SK-N-MC (cell line): ENCODE results near the gene SYN1.
A peak's percentile ranks its signal among the peaks of the same experiment; 100 is the strongest.
"Not testable (repeated sequence)": the region's sequence is repeated elsewhere in the genome, so short reads cannot be mapped to it uniquely, and the experiment has no call there.

Source experiments
- DNase-seq: peaks from one replicate; pipeline ENCODE4 v3.0.0-alpha.2; 2011; ENCODE audit warnings: low read depth, low spot score
- H3K27ac ChIP-seq: fragments of 200-600 bp; sonication (generic); 2 replicates; pipeline ENCODE4 v1.5.1; 2016; ENCODE audit warnings: mixed run types
- H3K36me3 ChIP-seq: fragments of 200-600 bp; sonication (generic); 2 replicates; pipeline ENCODE4 v1.6.1; 2017; ENCODE audit warnings: antibody characterized with exemption, low read length, mixed read lengths; ENCODE audit not compliant: insufficient read depth
- H3K4me3 ChIP-seq: fragments of 200-600 bp; sonication (generic); 2 replicates; pipeline ENCODE4 v1.5.1; 2016
- H3K9ac ChIP-seq: fragments of 200-600 bp; sonication (generic); 2 replicates; pipeline ENCODE4 v1.8.0; 2017; ENCODE audit warnings: mixed run types, mixed read lengths; ENCODE audit not compliant: insufficient read length
- H3K9me3 ChIP-seq: fragments of 200-600 bp; sonication (generic); 2 replicates; pipeline ENCODE4 v1.6.1; 2017; ENCODE audit warnings: low read depth, mild to moderate bottlenecking, antibody characterized with exemption, low read length, moderate library complexity, mixed read lengths
- EZH2 ChIP-seq: fragments of 200-600 bp; sonication (generic); IDR thresholded peaks from one replicate; pipeline ENCODE4 v1.6.1; 2017; ENCODE audit warnings: antibody characterized with exemption
- FOXP2 ChIP-seq: optimal IDR thresholded peaks from 2 replicates; pipeline ENCODE3; 2011; ENCODE audit warnings: mild to moderate bottlenecking, moderate library complexity; ENCODE audit not compliant: insufficient read depth; ENCODE audit errors: extremely low read length, control extremely low read depth
- POLR2AphosphoS5 ChIP-seq: IDR thresholded peaks from 2 replicates; pipeline ENCODE4 v1.6.1; 2012; ENCODE audit warnings: mild to moderate bottlenecking, low read depth, low read length, borderline replicate concordance

Gene SYN1

GRCh38 chrX:47619486-47620302, at the start of gene SYN1:
TSS of gene SYN1 (minus strand) at chrX:47619857. CDS start at chrX:47619728, 129 bp downstream.
- TF ChIP-seq FOXP2, result no peak
- TF ChIP-seq EZH2, result no peak
- TF ChIP-seq POLR2AphosphoS5, result no peak
- no peak within 1 kb of the TSS for H3K9ac ChIP-seq
- H3K36me3 ChIP-seq, result no peaks in the 10 kb centered on the region
- H3K27ac ChIP-seq, result no peak within 1 kb of the TSS
- no peaks in the 10 kb centered on the region for H3K9me3 ChIP-seq
- no peak for DNase-seq
- peak within 1 kb of the TSS; percentile 69 for H3K4me3 ChIP-seq

GRCh38 chrX:47665797-47666196, 46.1 kb upstream of the SYN1 start:
- not testable (repeated sequence) for H3K4me3 ChIP-seq, H3K27ac ChIP-seq, DNase-seq, H3K9ac ChIP-seq, H3K9me3 ChIP-seq, H3K36me3 ChIP-seq

- no peak overlapping the region for H3K9ac ChIP-seq
- TF ChIP-seq EZH2 (no peak), POLR2AphosphoS5 (no peak), FOXP2 (no peak)
- H3K9me3 ChIP-seq, result no peaks in the 10 kb centered on the region
- DNase-seq, result no peak
- H3K4me3 ChIP-seq, result no peak overlapping the region
- no peak overlapping the region for H3K27ac ChIP-seq
- H3K36me3 ChIP-seq, result no peaks in the 10 kb centered on the region
These were observed 45.1 kb upstream of the SYN1 start for GRCh38 chrX:47664737-47665136.

GRCh38 chrX:47662144-47662657, 42.5 kb upstream of the SYN1 start:
- TF ChIP-seq EZH2, result no peak
- no peak for TF ChIP-seq FOXP2
- no peak for TF ChIP-seq POLR2AphosphoS5
- no peak overlapping the region for H3K4me3 ChIP-seq
- no peaks in the 10 kb centered on the region for H3K9me3 ChIP-seq
- H3K36me3 ChIP-seq, result peaks cover 3% of the 10 kb centered on the region; the same call in 1 of the 2 replicates
- no peak overlapping the region for H3K9ac ChIP-seq
- 0 out of 2 replicates have a peak overlapping the region, but pooled peaks have one; percentile 60 for H3K27ac ChIP-seq
- DNase-seq, result no peak

GRCh38 chrX:47661539-47661938, 41.9 kb upstream of the SYN1 start:
- Histone ChIP-seq H3K36me3 (peaks cover 6% of the 10 kb centered on the region; the same call in 1 of the 2 replicates), H3K27ac (no peak overlapping the region)
- DNase-seq, result no peak

GRCh38 chrX:47659421-47659726, 39.7 kb upstream of the SYN1 start:
- Histone ChIP-seq H3K27ac (peak overlapping the region; percentile 91), H3K36me3 (peaks cover 8% of the 10 kb centered on the region; the same call in 1 of the 2 replicates), H3K9me3 (no peaks in the 10 kb centered on the region), H3K4me3 (peak overlapping the region; percentile 77), H3K9ac (peak overlapping the region; percentile 81)
- TF ChIP-seq EZH2 (no peak), FOXP2 (no peak), POLR2AphosphoS5 (no peak)
- no peak for DNase-seq

More at GRCh38 chrX:47661539-47661938, 41.9 kb upstream of the SYN1 start:
- H3K9me3 ChIP-seq, result no peaks in the 10 kb centered on the region
- H3K9ac ChIP-seq, result no peak overlapping the region
- no peak overlapping the region for H3K4me3 ChIP-seq
- no peak for TF ChIP-seq EZH2
- no peak for TF ChIP-seq FOXP2
- no peak for TF ChIP-seq POLR2AphosphoS5

GRCh38 chrX:47658684-47659420, 39.2 kb upstream of the SYN1 start, which contains the start of gene UXT:
TSS of gene UXT (minus strand) at chrX:47659180. CDS start at chrX:47658927, 253 bp downstream.
- H3K4me3 ChIP-seq, result peak within 1 kb of the TSS; percentile 77
- H3K27ac ChIP-seq, result peak within 1 kb of the TSS; percentile 91
- peaks cover 8% of the 10 kb centered on the region; the same call in 1 of the 2 replicates for H3K36me3 ChIP-seq
- H3K9ac ChIP-seq, result peak within 1 kb of the TSS; percentile 85
- H3K9me3 ChIP-seq, result no peaks in the 10 kb centered on the region
- DNase-seq, result peak; percentile 62
- TF ChIP-seq POLR2AphosphoS5 (peak; percentile 61; the same call in 1 of the 2 replicates), EZH2 (no peak)

- no peak for TF ChIP-seq POLR2AphosphoS5
- no peak for TF ChIP-seq EZH2
- TF ChIP-seq FOXP2, result no peak
- no peaks in the 10 kb centered on the region for H3K9me3 ChIP-seq
- peak overlapping the region; percentile 85 for H3K9ac ChIP-seq
- peaks cover 8% of the 10 kb centered on the region; the same call in 1 of the 2 replicates for H3K36me3 ChIP-seq
- no peak for DNase-seq
- H3K4me3 ChIP-seq, result peak overlapping the region; percentile 77
- H3K27ac ChIP-seq, result peak overlapping the region; percentile 80
These were observed 38.6 kb upstream of the SYN1 start for GRCh38 chrX:47658301-47658683.
